Vagina (tissue), 2 donors: Measurements from ENCODE around the gene CES4A.

Source experiments
- POLR2A ChIP-seq, 2 donors: fragments of 450-650 bp; IDR thresholded peaks; one replicate each; pipeline ENCODE4 v1.6.1; 2017; ENCODE audit warnings: antibody characterized with exemption in 2 of 2, mild to moderate bottlenecking in 2 of 2, moderate library complexity in 2 of 2
- POLR2AphosphoS5 ChIP-seq, 2 donors: sonication (generic); formaldehyde crosslinking; IDR thresholded peaks; one replicate each; pipeline ENCODE4 v1.9.0; 2017; ENCODE audit warnings: antibody characterized with exemption in 2 of 2, mild to moderate bottlenecking in 2 of 2, low read depth in 1 of 2; ENCODE audit not compliant: insufficient read depth in 1 of 2
- TF ChIP-seq, protein P1 (sequence below), 3 experiments: fragments of 450-650 bp in 2 of 3; fragments of 200-600 bp in 1 of 3; sonication (generic) in 1 of 3; IDR thresholded peaks; one replicate each; pipeline ENCODE4 v1.5.1; 2017 to 2019; ENCODE audit warnings: antibody characterized with exemption in 3 of 3, mild to moderate bottlenecking in 2 of 3, moderate library complexity in 2 of 3

DNA sequence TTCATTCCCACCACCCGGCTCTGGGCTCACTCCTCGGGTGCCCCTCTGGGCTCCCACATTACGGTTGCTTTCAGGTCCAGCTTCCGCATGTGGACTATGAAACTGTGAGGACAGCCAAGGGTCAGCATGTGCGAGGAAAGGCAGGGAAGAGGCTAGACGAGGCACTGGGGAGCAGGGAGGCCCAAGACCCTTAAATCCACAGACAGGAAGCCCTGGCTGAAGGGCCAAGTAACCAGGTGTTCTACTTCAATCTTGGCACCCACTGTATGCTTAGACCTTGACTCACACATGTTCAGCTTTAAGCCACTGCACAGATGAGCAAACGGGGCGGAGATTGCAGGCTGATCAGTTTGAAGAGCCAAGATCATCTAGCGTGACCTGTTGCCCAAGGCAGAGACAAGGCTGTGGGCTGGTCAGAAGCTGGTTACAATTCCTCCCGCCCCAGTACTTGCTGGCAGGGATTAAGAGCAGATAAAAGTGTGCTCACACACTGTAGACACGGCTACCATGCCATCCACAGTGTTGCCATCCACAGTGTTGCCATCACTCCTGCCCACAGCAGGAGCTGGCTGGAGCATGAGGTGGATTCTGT is at the start of gene CES4A:
- TF ChIP-seq, protein P1, sequence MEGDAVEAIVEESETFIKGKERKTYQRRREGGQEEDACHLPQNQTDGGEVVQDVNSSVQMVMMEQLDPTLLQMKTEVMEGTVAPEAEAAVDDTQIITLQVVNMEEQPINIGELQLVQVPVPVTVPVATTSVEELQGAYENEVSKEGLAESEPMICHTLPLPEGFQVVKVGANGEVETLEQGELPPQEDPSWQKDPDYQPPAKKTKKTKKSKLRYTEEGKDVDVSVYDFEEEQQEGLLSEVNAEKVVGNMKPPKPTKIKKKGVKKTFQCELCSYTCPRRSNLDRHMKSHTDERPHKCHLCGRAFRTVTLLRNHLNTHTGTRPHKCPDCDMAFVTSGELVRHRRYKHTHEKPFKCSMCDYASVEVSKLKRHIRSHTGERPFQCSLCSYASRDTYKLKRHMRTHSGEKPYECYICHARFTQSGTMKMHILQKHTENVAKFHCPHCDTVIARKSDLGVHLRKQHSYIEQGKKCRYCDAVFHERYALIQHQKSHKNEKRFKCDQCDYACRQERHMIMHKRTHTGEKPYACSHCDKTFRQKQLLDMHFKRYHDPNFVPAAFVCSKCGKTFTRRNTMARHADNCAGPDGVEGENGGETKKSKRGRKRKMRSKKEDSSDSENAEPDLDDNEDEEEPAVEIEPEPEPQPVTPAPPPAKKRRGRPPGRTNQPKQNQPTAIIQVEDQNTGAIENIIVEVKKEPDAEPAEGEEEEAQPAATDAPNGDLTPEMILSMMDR (IDR thresholded peaks at IDR 0.05) = no peak
- TF ChIP-seq POLR2A (IDR thresholded peaks at IDR 0.05) (no peak), POLR2AphosphoS5 (IDR thresholded peaks at IDR 0.05; ENCODE audit: insufficient read depth in 1 of 2, low read depth in 1 of 2) (peak in 1 of 2 donors; percentile 11)
